GM23338 (cell line): ENCODE data around the gene HIGD1B. TPM values are rescaled to one million over a fixed set of nuclear protein-coding genes. Genes with fewer than 3 reads are reported as not detected.

ENCODE experiments used
- ATAC-seq: fragments of 200-7000 bp; cut with Tn5 transposase; 3 replicates; pipeline ENCODE4 v1.9.1; 2020
- DNase-seq: peaks from one replicate; pipeline ENCODE4 v3.0.0-alpha.2; 2015; ENCODE audit warnings: low spot score
- H2AFZ ChIP-seq: fragments of 200-600 bp; sonication (generic); 2 replicates; pipeline ENCODE4 v1.8.0; 2016; ENCODE audit warnings: antibody characterized with exemption, mild to moderate bottlenecking, moderate library complexity
- H3F3A ChIP-seq: fragments of 200-600 bp; sonication (generic); replicated peaks from 2 replicates; pipeline ENCODE4 v1.8.0; 2017; ENCODE audit warnings: antibody characterized with exemption, mixed run types, low read depth
- H3K27ac ChIP-seq: fragments of 200-600 bp; sonication (generic); 2 replicates; pipeline ENCODE4 v1.6.1; 2016; ENCODE audit warnings: low read depth
- H3K27me3 ChIP-seq: fragments of 200-600 bp; sonication (generic); 2 replicates; pipeline ENCODE4 v1.8.0; 2016; ENCODE audit warnings: mild to moderate bottlenecking, mixed run types, moderate library complexity; ENCODE audit not compliant: insufficient read depth
- H3K36me3 ChIP-seq: fragments of 200-600 bp; sonication (generic); 2 replicates; pipeline ENCODE4 v1.8.0; 2016; ENCODE audit warnings: mild to moderate bottlenecking; ENCODE audit not compliant: insufficient read depth
- H3K4me1 ChIP-seq: fragments of 200-600 bp; sonication (generic); 2 replicates; pipeline ENCODE4 v1.8.0; 2016; ENCODE audit warnings: mild to moderate bottlenecking, moderate library complexity; ENCODE audit not compliant: insufficient read depth
- H3K4me2 ChIP-seq: fragments of 200-600 bp; sonication (generic); 2 replicates; pipeline ENCODE4 v1.7.1; 2017; ENCODE audit warnings: mixed run types
- H3K4me3 ChIP-seq: fragments of 200-600 bp; sonication (generic); 2 replicates; pipeline ENCODE4 v1.6.1; 2016; ENCODE audit warnings: mixed run types
- H3K79me2 ChIP-seq: fragments of 200-600 bp; sonication (generic); replicated peaks from 2 replicates; pipeline ENCODE4 v1.8.0; 2017; ENCODE audit warnings: mild to moderate bottlenecking; ENCODE audit not compliant: insufficient read depth
- H3K9me2 ChIP-seq: fragments of 200-600 bp; sonication (generic); 2 replicates; pipeline ENCODE4 v1.8.0; 2017; ENCODE audit not compliant: insufficient read depth
- H4K20me1 ChIP-seq: fragments of 200-600 bp; sonication (generic); replicated peaks from 2 replicates; pipeline ENCODE4 v1.8.0; 2017; ENCODE audit warnings: mild to moderate bottlenecking; ENCODE audit not compliant: insufficient read depth
- H3K27ac Mint-ChIP-seq: 2 replicates; pipeline ENCODE4 v1.8.0; 2020; ENCODE audit warnings: inconsistent platforms, mild to moderate bottlenecking, moderate library complexity, mixed read lengths
- H3K27me3 Mint-ChIP-seq: 3 replicates; pipeline ENCODE4 v1.8.0; 2022; ENCODE audit warnings: low read depth, mild to moderate bottlenecking, moderate library complexity, mixed read lengths, inconsistent platforms; ENCODE audit not compliant: insufficient read depth, poor library complexity
- H3K36me3 Mint-ChIP-seq: 3 replicates; pipeline ENCODE4 v1.8.0; 2021; ENCODE audit warnings: low read depth, mild to moderate bottlenecking, inconsistent platforms, moderate library complexity, mixed read lengths
- H3K4me1 Mint-ChIP-seq: 3 replicates; pipeline ENCODE4 v1.8.0; 2020; ENCODE audit warnings: mild to moderate bottlenecking, inconsistent platforms, mixed read lengths
- H3K4me3 Mint-ChIP-seq: 3 replicates; pipeline ENCODE4 v1.8.0; 2021; ENCODE audit warnings: moderate library complexity, mild to moderate bottlenecking, inconsistent platforms, mixed read lengths
- H3K9me3 Mint-ChIP-seq: 3 replicates; pipeline ENCODE4 v1.8.0; 2020; ENCODE audit warnings: moderate library complexity, mild to moderate bottlenecking, inconsistent platforms, mixed read lengths
- ETS1 ChIP-seq: IDR thresholded peaks from 2 replicates; pipeline ENCODE4 v1.6.1; 2016; ENCODE audit warnings: antibody characterized with exemption
- EZH2phosphoT487 ChIP-seq: fragments of 200-600 bp; sonication (generic); IDR thresholded peaks from one replicate; pipeline ENCODE4 v1.8.1; 2018; ENCODE audit warnings: antibody characterized with exemption; ENCODE audit not compliant: unreplicated experiment
- JUNB ChIP-seq: IDR thresholded peaks from one replicate; pipeline ENCODE4 v1.6.1; 2016; ENCODE audit warnings: antibody characterized with exemption; ENCODE audit not compliant: unreplicated experiment
- POLR2AphosphoS5 ChIP-seq: IDR thresholded peaks from 2 replicates; pipeline ENCODE4 v1.6.1; 2016; ENCODE audit warnings: antibody characterized with exemption, low read depth
- REST ChIP-seq: IDR thresholded peaks from one replicate; pipeline ENCODE4 v1.6.1; 2018; ENCODE audit warnings: antibody characterized with exemption; ENCODE audit not compliant: unreplicated experiment
- STAT1 ChIP-seq: IDR thresholded peaks from one replicate; pipeline ENCODE4 v1.6.1; 2016; ENCODE audit warnings: antibody characterized with exemption; ENCODE audit not compliant: unreplicated experiment
- ZNF114 ChIP-seq: fragments of 250-450 bp; sonication (Bioruptor Pico); IDR thresholded peaks from 2 replicates; pipeline ENCODE4 v1.5.0; 2020; ENCODE audit warnings: mild to moderate bottlenecking, moderate library complexity
- ZNF331 ChIP-seq: fragments of 250-450 bp; sonication (Bioruptor Pico); IDR thresholded peaks from 2 replicates; pipeline ENCODE4 v1.5.0; 2020; ENCODE audit warnings: low read depth, mild to moderate bottlenecking, moderate library complexity
- ZNF462 ChIP-seq: fragments of 250-450 bp; sonication (Bioruptor Pico); IDR thresholded peaks from 2 replicates; pipeline ENCODE4 v1.5.0; 2020; ENCODE audit warnings: mild to moderate bottlenecking, moderate library complexity
- polyA plus RNA-seq: library from polyadenylated mRNA; unstranded; fragments of >200 nt; fragmentation: Nextera tagmentation; extraction: Ambion mirVana; gene quantifications from 2 replicates; pipeline ENCODE4 v1.2.1, GENCODE V29; 2016
- total RNA-seq: library from RNA; depleted of rRNA; stranded (reverse); fragments of >200 nt; shearing (Covaris generic); gene quantifications from 2 replicates; pipeline ENCODE4 v1.2.3, GENCODE V29; 2014

HIGD1B gene
- total and polyA plus RNA-seq, 2 experiments from 2014 or later, result not detected

- TF ChIP-seq ZNF462 (CRISPR knock-in tag), result no peak
- no peak for TF ChIP-seq ZNF114 (CRISPR knock-in tag)
- no peak for TF ChIP-seq JUNB
- TF ChIP-seq STAT1, result no peak
- TF ChIP-seq POLR2AphosphoS5, result no peak
- TF ChIP-seq REST, result no peak
- TF ChIP-seq ZNF331 (CRISPR knock-in tag), result no peak
Observed at GRCh38 chr17:44837196-44837595, 10.5 kb upstream of the HIGD1B start (continued).

- Mint-ChIP-seq H3K27ac (no peak overlapping the region), H3K4me3 (no peak overlapping the region), H3K4me1 (peaks cover 23% of the 10 kb centered on the region), H3K36me3 (no peaks in the 10 kb centered on the region), H3K9me3 (no peaks in the 10 kb centered on the region), H3K27me3 (peaks cover 10% of the 10 kb centered on the region)
- H3K9me2 ChIP-seq, result no peaks in the 10 kb centered on the region
- no peaks in the 10 kb centered on the region for H3K27me3 ChIP-seq
- H3K4me3 ChIP-seq, result no peak overlapping the region
- no peak overlapping the region for H3K4me2 ChIP-seq
- ATAC-seq, result no peak
- H3K4me1 ChIP-seq, result peaks cover 30% of the 10 kb centered on the region
- H3K79me2 ChIP-seq, result no peaks in the 10 kb centered on the region
- no peak overlapping the region for H3K27ac ChIP-seq
- no peak overlapping the region for H2AFZ ChIP-seq
- DNase-seq, result no peak
- peaks cover 8% of the 10 kb centered on the region; the same call in 1 of the 2 replicates for H3F3A ChIP-seq
- H3K36me3 ChIP-seq, result no peaks in the 10 kb centered on the region
- no peaks in the 10 kb centered on the region for H4K20me1 ChIP-seq
- TF ChIP-seq EZH2phosphoT487 (no peak), ETS1 (no peak)
Observed at GRCh38 chr17:44840274-44840673, 7.4 kb upstream of the HIGD1B start.
